ENCODE measurements around the gene SKAP1. TPM values are rescaled to one million over a fixed set of nuclear protein-coding genes. Genes with fewer than 3 reads are reported as not detected.

Gene SKAP1
- total RNA-seq, 1 donor from 2014 or later = 25.3 TPM

- DNase-seq = no peak
Measured at GRCh38 chr17:48261297-48261880, 168.6 kb downstream of the SKAP1 start.

DNA sequence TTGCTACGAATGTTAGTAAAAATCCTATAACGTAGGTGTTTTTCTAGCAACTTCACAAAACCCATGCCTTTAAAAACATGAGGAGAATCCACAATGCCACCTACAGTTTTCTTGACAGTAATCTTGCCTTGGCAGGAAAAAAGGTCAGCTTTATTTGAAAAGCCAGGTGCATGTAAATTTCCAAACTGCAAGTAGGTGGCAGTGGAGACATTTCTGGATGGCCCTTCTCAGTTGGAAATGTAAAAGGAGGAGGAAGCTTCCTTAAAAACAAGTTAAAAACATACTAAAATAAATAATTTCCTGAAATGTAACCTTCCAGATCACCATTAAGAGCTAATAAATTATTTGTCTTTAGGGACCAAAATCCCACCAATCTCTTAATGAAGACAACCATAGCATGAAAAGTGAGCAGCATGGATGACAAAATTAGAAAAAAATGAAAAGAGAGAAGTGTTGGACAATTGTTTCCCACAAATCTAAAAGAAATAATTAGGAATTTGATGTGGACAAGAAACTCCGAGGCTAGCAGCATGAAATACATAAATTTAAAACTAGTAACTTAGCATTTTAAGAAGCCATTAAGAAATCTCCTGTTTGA lies 170.2 kb downstream of the SKAP1 start:
- H3K4me1 Mint-ChIP-seq = no peaks in the 10 kb centered on the region
- intact Hi-C loops (cut with micrococcal nuclease) = loop anchor here (5.0 kb wide), 1 partner anchor 38 kb away; no protein-coding TSS in a partner anchor
- H3K27ac Mint-ChIP-seq = no peak overlapping the region
- ATAC-seq (ENCODE audit: low read depth) = no peak
- peaks cover 2% of the 10 kb centered on the region for H3K36me3 Mint-ChIP-seq (ENCODE audit: low read depth)
- H3K4me3 Mint-ChIP-seq = no peak overlapping the region
- TF ChIP-seq, protein P1, sequence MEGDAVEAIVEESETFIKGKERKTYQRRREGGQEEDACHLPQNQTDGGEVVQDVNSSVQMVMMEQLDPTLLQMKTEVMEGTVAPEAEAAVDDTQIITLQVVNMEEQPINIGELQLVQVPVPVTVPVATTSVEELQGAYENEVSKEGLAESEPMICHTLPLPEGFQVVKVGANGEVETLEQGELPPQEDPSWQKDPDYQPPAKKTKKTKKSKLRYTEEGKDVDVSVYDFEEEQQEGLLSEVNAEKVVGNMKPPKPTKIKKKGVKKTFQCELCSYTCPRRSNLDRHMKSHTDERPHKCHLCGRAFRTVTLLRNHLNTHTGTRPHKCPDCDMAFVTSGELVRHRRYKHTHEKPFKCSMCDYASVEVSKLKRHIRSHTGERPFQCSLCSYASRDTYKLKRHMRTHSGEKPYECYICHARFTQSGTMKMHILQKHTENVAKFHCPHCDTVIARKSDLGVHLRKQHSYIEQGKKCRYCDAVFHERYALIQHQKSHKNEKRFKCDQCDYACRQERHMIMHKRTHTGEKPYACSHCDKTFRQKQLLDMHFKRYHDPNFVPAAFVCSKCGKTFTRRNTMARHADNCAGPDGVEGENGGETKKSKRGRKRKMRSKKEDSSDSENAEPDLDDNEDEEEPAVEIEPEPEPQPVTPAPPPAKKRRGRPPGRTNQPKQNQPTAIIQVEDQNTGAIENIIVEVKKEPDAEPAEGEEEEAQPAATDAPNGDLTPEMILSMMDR (IDR thresholded peaks at IDR 0.05) = no peak
- H3K27me3 Mint-ChIP-seq = no peaks in the 10 kb centered on the region
- ChIA-PET CTCF (interaction anchor here (0.9 to 1.6 kb wide), 2 partner anchors 333 to 359 kb away, joined by 4 to 5 read pairs; partner anchors contain the start of gene HOXB5), POLR2A (no interaction called here)
- no peak for DNase-seq
- H3K9me3 Mint-ChIP-seq = no peaks in the 10 kb centered on the region

More at GRCh38 chr17:48261297-48261880, 168.6 kb downstream of the SKAP1 start:
- CTCF ChIA-PET = no interaction called here
- Mint-ChIP-seq H3K27me3 (no peaks in the 10 kb centered on the region), H3K36me3 (ENCODE audit: low read depth) (peaks cover 2% of the 10 kb centered on the region), H3K27ac (no peak overlapping the region), H3K4me1 (no peaks in the 10 kb centered on the region), H3K4me3 (no peak overlapping the region), H3K9me3 (no peaks in the 10 kb centered on the region)
- TF ChIP-seq, protein P1 (IDR thresholded peaks at IDR 0.05) = no peak
- POLR2A ChIA-PET = no interaction called here
- intact Hi-C loops (cut with micrococcal nuclease) = loop anchor here (5.0 kb wide), 1 partner anchor 36 kb away; no protein-coding TSS in a partner anchor
- no peak for ATAC-seq (ENCODE audit: low read depth)

GRCh38 chr17:48258331-48258730 lies 171.7 kb downstream of the SKAP1 start:
- H3K36me3 Mint-ChIP-seq (ENCODE audit: low read depth) = peaks cover 2% of the 10 kb centered on the region
- no peaks in the 10 kb centered on the region for H3K9me3 Mint-ChIP-seq
- TF ChIP-seq, protein P1 (IDR thresholded peaks at IDR 0.05) = no peak
- no peaks in the 10 kb centered on the region for H3K27me3 Mint-ChIP-seq
- H3K4me1 Mint-ChIP-seq = no peaks in the 10 kb centered on the region
- no peak overlapping the region for H3K27ac Mint-ChIP-seq
- ChIA-PET CTCF (no interaction called here), POLR2A (interaction anchor here (0.6 kb wide), 1 partner anchor 104 kb away, joined by 3 read pairs; no protein-coding TSS in a partner anchor)
- ATAC-seq (ENCODE audit: low read depth) = no peak
- no peak overlapping the region for H3K4me3 Mint-ChIP-seq
- intact Hi-C loops (cut with micrococcal nuclease) = no loop called here
- no peak for DNase-seq

DNA sequence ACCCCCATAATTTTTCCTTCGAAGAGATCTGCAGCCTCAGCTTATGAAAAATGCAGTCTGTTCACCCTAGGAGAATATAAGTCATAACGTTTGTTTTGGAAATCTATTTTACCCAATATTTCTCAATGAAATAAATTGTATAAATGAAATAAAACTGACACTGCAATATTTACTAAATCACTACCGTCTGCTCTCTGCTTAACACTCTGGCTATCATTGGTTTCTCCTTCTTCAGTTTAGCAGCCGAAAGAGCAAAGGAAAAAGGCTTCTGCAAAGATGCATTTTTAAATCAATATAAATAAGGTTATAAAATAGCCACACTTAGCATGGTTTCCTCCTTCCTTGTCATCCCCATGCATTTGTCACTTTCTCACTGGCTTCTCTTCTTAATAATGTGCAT lies 174.3 kb downstream of the SKAP1 start:
- POLR2A ChIA-PET = no interaction called here
- TF ChIP-seq, protein P1 (IDR thresholded peaks at IDR 0.05) = no peak

DNA sequence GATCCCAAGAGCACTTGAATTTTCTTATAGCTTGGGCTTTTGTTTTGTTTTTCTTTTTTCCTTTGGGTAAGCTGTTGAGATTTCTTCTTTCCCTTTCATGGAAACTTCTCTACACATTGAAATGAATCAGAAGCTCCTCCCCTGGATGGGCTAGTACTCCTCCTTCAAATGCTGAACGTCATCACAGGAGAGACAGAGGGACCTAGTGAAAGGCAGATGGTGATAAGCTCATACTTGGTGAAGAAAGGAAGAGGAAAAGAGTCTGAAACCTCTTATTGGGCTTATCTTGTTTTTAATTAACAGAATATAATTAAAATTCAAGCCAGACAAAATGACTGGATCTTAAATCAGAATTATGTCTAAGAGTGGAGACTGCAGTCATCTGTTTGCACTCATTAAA lies 175.1 kb downstream of the SKAP1 start:
- peaks cover 4% of the 10 kb centered on the region for H3K36me3 Mint-ChIP-seq (ENCODE audit: low read depth)
- no peaks in the 10 kb centered on the region for H3K4me1 Mint-ChIP-seq
- DNase-seq (no peak), ATAC-seq (ENCODE audit: low read depth) (no peak)
- H3K9me3 Mint-ChIP-seq = no peaks in the 10 kb centered on the region
- ChIA-PET POLR2A (no interaction called here), CTCF (no interaction called here)
- H3K27ac Mint-ChIP-seq = no peak overlapping the region
- intact Hi-C loops (cut with micrococcal nuclease) = no loop called here
- no peak overlapping the region for H3K4me3 Mint-ChIP-seq
- TF ChIP-seq, protein P1 (IDR thresholded peaks at IDR 0.05) = no peak
- H3K27me3 Mint-ChIP-seq = no peaks in the 10 kb centered on the region

More for the DNA sequence above, 174.3 kb downstream of the SKAP1 start:
- Mint-ChIP-seq H3K27me3 (no peaks in the 10 kb centered on the region), H3K4me3 (no peak overlapping the region), H3K9me3 (no peaks in the 10 kb centered on the region), H3K4me1 (no peaks in the 10 kb centered on the region), H3K27ac (no peak overlapping the region), H3K36me3 (ENCODE audit: low read depth) (peaks cover 4% of the 10 kb centered on the region)
- no peak for DNase-seq
- no peak for ATAC-seq (ENCODE audit: low read depth)
- CTCF ChIA-PET = no interaction called here
- intact Hi-C loops (cut with micrococcal nuclease) = no loop called here
